GM10248 (cell line): ENCODE data around the gene EDN3.

Experiments used
- CTCF ChIA-PET: fragments of 300-600 bp; sonication (Branson Sonifier 250); formaldehyde crosslinking; extraction: SDS; loops from one replicate; lab custom pipeline; 2021; ENCODE audit warnings: antibody characterized with exemption; lab: Yijun Ruan, JAX
- POLR2A ChIA-PET: fragments of 350-650 bp; sonication (Branson Sonifier 250); formaldehyde crosslinking; extraction: SDS; loops from one replicate; lab custom pipeline; 2020; ENCODE audit warnings: antibody characterized with exemption; lab: Yijun Ruan, JAX
- DNase-seq: peaks from one replicate; pipeline ENCODE4 v3.0.0; 2012; ENCODE audit errors: extremely low spot score
- TF ChIP-seq, protein P1 (sequence below): IDR thresholded peaks from 2 replicates; pipeline ENCODE4 v1.5.1; 2012; ENCODE audit warnings: mild to moderate bottlenecking, low read depth; ENCODE audit errors: extremely low read depth, missing control alignments, control extremely low read depth

Gene EDN3

DNA sequence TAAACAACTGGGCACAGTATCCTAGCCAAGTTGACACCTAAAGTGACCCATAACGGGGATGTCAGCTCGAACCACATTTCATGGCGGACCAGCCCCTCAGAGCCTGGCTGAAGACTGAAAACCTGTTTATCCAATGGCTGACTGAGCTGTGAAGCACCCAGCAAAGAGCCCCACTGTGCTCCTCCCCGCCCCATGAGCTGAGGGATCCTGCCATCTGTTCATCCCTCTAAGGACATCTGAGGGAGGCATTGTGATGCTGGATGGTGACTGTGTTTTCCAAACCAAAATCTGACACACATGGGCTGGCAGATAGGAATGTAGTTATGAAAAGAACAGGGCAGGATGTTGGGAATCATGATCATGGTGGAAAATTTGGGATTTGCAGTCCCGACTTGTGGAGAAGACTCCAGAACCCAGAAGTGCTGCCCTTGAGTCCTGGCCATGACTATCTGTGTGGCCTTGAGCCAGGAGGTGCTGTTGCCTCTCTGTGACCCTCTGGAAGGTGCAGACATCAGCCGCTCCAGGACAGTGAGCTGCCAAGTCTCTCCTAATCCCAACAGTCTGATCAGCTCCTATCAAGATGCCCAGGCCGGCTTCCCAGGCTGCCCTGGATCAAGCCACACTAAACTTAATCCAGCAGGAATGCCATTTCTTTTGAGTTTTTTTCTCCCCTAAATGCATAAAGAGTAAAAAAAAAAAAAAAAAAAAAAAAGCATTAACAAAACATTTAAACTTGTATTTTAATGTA is 5.7 kb downstream of the EDN3 start:
- ChIA-PET CTCF (no interaction called here), POLR2A (no interaction called here)
- TF ChIP-seq, protein P1, sequence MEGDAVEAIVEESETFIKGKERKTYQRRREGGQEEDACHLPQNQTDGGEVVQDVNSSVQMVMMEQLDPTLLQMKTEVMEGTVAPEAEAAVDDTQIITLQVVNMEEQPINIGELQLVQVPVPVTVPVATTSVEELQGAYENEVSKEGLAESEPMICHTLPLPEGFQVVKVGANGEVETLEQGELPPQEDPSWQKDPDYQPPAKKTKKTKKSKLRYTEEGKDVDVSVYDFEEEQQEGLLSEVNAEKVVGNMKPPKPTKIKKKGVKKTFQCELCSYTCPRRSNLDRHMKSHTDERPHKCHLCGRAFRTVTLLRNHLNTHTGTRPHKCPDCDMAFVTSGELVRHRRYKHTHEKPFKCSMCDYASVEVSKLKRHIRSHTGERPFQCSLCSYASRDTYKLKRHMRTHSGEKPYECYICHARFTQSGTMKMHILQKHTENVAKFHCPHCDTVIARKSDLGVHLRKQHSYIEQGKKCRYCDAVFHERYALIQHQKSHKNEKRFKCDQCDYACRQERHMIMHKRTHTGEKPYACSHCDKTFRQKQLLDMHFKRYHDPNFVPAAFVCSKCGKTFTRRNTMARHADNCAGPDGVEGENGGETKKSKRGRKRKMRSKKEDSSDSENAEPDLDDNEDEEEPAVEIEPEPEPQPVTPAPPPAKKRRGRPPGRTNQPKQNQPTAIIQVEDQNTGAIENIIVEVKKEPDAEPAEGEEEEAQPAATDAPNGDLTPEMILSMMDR: no peak
- DNase-seq: no peak

DNA sequence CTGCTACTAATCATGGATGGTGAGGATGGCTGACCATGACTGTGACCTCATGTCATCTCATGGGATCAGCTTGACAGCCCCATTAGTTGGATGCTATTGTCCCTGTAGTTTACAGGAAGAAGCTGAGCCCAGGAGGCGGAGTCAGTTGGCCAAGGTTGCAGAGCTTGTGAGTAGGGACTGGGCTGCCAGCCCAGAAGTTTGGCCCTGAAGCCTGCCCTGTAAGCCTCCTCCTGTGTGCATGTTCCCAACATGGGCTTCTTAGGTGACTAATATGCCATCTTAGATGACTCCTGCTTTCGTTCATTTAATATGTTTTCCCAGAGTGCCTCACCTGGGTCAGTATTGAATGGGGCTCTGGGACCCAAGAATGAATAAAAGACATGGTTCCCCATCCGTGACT is 6.9 kb downstream of the EDN3 start:
- no peak for DNase-seq
- POLR2A ChIA-PET: no interaction called here
- TF ChIP-seq, protein P1: no peak
- CTCF ChIA-PET: no interaction called here

DNA sequence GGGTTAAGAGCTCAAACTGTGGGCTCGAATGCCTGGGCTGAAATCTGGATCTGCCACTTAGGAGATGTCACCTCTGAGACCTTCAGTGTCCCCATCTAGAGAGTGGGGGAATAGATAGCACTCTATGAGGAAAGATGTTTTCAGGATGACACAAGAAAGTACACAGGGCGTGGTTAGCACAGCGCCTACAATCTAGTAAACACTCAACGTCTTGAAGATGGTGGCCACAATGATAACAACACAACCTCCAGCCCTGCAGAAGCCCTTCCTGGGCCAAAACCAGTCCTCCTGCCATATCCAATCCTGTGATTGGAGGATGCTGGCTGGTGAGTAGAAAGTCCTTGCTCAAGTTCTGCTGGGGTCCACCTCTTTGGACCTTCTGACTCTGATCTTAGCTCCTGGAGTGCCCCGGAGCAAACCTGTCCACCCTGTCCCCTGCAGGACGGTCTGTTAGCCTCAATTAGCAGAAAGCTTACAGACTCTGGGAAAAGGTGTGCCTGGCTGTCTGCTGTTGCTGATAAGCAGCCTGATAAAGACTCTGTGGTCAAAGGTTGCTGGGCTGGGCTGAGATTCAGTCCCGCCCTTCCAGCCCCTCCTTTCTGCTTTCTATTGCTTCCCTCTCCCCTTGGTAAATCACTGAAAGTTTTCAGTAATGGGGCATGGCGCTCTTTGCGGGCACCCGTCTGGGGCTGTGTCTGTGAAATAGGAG is 8.2 kb downstream of the EDN3 start:
- POLR2A ChIA-PET: no interaction called here
- TF ChIP-seq, protein P1: no peak
- no peak for DNase-seq
- CTCF ChIA-PET: no interaction called here

DNA sequence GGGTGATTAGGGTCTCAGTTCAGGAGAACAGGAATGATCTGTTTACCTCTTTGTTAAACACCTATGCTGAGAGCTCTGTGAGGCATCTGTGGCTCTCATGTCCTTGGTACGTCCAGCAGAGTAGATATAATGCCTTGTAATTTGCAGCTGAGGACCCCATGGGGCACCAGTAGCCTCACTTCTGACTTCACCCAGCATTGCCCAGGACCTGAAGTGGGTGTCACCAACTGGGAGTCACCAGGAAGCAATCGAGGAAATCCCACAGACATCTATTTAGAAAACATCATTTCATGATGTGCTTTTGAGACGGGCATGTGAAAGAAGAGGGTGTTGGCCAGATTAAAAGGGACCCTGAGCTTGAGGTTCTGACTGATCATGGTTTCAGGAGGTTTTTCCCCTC is 8.8 kb downstream of the EDN3 start:
- ChIA-PET POLR2A (no interaction called here), CTCF (no interaction called here)
- no peak for DNase-seq
- TF ChIP-seq, protein P1: no peak

DNA sequence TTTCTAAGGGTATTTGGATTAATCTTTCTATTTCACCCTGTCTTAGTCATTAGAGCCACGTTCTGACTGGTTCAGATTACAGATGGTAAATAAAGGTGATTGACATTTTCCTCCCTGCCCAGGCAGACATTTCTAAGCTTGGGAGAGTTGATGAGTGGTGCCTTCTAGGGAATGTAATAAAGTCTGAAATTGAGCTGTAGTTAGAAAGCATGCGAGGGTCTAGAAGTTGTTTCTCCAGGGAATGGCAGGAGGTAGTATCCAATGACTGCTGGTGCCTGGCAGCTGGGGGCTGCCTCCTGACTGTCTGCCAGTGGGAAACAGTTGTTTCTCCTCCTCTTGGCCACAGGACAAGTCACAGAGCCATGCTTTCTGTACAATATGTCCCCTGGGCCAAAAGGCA is 14.6 kb downstream of the EDN3 start:
- TF ChIP-seq, protein P1: no peak
- CTCF ChIA-PET: interaction anchor here (1.1 kb wide), 1 partner anchor 23 kb away, joined by 3 read pairs; no protein-coding TSS in a partner anchor
- POLR2A ChIA-PET: no interaction called here
- no peak for DNase-seq

DNA sequence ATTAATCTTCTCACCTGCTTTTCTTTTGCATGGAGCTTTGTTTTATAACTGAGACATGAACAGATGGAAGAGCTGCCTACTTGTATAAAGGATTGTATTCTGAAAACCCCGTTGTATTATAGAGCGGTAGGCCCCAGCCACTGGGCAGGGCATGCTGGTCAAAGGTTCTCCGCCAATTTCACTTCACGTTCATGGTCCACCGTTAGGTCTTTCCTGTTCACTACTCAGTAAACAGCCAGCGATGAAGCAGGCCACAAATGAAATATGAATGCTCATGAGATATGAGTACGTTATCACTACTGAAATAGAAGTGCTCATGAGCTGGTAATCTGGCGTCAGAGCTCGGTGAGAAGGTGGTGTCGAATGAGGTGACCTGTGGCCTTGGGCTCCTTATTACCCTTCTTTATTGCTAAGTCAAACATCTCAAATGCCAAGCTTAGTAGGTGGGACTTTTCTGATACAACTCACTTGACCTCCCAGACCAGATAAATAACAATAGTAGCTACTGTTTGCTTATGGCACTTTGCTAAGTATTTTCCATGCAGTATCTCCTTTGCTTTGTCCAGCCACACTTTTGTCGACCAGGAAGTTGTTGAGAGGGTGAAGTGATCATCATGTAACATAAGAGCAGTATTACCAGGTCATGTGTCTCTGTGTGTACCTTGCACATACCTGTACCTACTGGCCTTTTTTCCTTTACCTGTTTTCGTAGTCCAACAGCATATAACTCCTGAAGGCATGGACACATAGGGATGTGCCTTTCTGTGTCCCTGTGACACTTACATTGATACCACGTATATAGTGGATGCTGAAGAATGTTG is 16.7 kb downstream of the EDN3 start:
- no peak for DNase-seq
- TF ChIP-seq, protein P1: no peak

More for the DNA sequence above, 16.7 kb downstream of the EDN3 start:
- CTCF ChIA-PET: no interaction called here
- POLR2A ChIA-PET: no interaction called here
